NCI-H128 (cell line): ENCODE results near the gene DYRK1A.

Source experiments
- DNase-seq: peaks from one replicate; lab custom pipeline; 2025; ENCODE audit not compliant: unreplicated experiment; lab: John Stamatoyannopoulos, UW

The DYRK1A gene

DNA sequence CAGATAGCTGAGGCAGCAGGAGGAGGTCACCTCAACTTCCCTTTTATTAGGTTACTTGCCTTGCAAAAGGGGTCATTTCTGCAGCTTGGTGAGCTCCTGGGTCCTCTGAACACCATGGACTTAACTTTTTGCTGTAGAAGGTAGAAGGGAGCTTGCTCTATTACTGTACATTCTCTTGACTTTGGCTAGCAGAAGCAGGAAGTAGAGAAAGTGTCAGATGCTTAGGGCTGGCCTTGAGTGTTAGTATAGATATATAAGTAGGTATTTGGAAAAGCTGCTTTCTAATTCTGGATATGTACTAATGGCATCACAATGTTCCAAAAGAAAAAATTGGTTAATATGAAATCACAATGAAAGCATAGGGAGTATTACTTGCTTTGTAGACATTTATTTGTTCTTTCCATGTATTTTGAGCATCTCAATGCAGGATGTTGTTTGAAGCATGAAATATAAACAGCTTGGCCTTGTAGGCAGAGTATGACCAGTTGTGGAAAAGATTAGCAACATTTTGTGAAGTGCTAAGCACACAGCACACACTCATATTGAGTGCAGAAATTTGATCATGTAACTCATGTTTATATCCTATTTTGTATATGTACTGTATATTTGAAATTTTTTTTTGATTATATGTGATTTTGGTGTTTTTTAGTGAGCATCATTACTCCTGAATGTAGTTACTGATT lies 108.8 kb downstream of the DYRK1A start:
- no peak for DNase-seq

DNA sequence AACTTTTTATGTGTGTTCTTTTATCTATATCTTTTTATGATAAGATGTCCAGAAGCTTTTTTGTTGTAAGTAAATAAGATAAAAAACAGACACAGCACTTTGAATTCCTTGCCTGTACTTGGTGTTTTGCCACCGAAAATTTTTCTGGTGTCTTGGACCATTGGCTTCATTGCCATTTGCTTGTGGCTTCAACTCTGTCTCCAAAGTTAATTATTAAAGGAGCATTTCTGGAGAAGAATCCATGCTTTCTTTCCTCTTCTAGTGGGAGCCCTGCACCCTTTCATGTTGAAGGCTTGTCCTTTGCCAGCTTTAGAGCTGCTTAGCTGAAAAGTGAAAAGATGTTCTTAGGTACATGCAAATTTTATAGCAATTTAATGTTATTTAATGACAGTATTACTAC lies 112.2 kb downstream of the DYRK1A start:
- DNase-seq: no peak

DNA sequence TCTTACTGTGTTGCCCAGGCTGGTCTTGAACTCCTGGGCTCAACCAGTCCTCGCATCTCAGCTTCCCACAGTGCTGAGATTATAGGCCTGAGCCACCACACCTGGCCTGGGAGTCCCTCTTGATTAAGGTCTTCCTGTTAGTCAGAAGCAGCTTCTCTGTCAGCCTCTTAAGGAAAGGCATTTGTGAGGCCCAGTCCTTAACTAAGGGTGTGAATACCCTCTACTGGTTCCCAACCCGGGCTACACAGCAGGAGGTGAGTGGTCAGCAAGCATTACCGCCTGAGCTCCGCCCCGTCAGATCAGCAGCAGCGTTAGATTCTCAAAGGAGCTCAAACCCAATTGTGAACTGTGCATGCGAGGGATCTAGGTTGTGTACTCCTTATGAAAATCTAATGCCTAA lies 117.2 kb downstream of the DYRK1A start:
- no peak for DNase-seq

DNA sequence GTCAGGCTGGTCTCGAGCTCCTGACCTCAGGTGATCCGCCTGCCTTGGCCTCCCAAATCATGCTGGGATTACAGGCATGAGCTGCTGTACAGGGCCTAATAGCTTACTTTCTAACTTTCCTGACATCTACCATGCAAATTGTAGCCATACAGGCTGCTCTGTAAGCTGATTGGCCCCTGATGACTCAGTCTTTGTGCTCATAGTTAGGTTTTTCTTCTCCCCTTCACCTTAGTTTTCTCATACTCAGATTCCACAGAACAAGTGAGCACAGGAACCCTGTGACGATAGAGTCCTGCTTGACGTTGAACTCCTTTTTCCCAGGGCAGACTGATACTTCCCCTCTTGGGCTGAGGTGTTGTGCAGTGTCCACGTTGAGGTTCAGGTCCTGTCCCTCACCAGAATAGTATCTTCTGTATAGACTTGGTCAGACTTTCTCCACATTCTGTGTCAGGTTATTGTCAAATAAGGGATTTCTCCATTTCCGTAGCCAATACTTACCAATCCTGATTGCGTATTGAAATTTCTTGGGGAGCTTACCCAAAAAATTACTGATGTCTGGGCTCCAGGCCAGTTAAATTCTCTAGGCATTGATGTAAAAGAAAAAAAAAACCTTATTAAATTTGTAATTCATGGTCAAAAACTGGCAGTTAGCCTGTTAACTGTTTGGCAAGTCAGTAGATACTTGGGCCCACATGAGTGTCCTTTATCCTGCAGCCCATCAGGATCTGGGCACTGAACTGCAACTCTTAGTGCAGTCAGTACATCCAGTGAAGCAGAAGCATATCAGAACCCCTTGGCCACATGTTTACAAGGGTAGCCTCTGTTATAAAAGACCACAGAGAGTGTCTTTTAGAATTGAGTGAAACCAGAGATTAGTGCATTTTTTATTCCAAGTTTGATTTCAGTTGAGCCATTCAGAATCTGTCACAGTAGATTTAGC lies 118.2 kb downstream of the DYRK1A start:
- DNase-seq: no peak

DNA sequence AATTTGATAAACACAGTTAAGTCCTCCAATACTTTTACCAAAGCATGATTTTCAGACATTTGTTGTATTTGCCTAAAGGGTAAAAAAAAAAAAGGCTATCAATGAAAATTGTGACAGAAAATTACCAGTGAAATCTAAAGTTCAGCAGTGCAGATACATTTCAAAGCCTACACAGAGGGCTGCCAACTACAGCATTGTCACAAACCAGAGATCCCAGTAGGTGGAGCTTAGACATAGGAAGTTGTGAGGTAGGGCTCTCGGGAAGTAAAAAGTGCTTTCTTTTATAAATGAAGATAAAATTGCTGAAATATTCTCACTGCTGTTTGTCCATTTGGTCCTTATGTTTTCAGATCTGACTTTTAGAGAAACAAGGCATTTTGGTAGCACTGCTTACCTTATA lies 123.0 kb downstream of the DYRK1A start:
- no peak for DNase-seq

DNA sequence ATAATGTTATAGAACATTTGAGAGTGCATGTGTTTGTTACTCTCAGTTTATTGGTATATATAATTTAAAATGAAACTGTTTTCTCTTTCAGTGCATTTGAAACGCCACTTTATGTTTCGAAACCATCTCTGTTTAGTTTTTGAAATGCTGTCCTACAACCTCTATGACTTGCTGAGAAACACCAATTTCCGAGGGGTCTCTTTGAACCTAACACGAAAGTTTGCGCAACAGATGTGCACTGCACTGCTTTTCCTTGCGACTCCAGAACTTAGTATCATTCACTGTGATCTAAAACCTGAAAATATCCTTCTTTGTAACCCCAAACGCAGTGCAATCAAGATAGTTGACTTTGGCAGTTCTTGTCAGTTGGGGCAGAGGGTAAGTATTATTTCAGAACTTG lies 123.5 kb downstream of the DYRK1A start:
- no peak for DNase-seq

DNA sequence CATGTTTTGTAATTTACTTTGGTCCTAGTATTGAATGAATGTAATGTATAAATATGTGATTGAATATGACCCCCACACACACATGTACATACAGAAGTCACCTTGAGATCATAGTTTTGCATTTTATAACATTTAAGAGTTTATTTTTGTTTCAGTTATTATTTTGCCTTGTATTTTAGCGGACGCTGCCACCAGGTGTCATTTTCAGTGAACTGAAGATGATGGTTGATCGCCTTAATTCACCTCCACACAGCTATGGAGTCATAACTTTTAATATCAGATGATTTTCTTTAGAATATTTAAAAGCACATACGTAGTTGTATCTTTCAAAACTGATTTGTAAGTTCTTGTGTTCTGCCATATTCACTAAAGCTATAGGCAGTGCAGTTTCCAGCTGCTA lies 130.4 kb downstream of the DYRK1A start:
- no peak for DNase-seq

DNA sequence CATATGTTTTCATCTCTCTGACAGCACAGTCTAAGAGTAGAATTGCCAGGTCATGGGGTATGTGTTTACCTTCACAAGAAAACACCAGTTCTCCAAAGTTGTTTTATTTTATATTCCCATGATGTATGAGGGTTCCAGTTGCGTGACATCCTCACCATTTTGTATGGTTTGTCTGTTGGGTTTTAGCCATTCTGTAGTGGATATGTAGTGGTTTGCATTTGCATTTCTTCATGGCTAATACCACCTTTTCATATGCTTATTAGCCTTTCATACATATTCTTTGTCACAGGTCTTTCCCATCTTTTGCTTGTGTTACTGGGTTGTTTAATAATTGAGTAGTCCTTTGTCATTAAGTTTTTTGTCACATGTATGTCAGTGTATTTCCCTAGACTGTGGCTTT lies 132.1 kb downstream of the DYRK1A start:
- DNase-seq: no peak

DNA sequence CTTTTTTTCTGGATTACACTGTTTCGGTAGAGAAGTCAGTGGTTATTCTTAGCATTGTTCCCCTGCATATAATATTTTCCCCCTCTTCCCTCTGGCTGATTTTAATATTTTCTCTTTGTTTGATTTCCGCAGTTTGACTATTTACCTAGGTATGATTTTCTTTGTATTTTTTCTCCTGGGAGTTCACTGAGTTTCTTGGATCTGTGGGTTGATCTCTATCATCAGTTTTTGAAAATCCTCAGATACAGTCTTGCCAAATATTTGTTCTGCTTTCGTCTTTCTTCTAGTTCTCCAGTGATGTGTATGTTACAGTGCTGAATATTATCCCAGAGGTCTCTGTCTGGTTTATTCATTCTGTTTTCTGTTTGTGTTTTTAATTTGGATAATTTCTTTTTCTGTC lies 136.4 kb downstream of the DYRK1A start:
- no peak for DNase-seq

DNA sequence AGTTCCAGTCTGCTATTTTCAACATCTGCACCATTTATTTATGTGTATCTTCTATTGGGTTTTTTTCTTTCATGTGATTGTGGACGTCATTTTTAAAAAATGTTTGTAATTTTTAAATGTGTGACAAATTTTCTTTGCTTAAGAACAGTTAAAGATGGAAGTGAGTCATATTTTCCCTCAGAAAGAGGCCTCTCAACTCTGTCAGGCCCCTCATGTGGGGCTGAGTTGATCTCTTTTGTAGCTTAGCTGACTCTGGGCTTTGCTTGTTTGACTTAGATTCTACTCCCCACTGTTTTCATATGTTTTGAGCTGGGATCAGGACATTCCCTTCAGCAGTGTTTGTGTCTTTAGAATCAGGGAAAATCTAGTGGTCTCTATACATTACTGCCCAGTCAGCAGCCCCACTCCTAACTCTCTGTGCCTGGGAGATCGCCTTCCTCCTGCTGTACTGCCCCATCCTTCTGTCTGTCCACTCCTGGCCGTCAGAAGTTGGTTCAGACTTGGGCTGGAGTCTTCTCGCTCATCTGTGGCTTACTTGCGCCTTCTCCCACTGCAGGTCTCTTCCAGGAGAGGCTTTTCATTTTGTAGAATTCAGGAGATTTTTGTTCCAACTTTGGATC lies 137.4 kb downstream of the DYRK1A start:
- DNase-seq: no peak

DNA sequence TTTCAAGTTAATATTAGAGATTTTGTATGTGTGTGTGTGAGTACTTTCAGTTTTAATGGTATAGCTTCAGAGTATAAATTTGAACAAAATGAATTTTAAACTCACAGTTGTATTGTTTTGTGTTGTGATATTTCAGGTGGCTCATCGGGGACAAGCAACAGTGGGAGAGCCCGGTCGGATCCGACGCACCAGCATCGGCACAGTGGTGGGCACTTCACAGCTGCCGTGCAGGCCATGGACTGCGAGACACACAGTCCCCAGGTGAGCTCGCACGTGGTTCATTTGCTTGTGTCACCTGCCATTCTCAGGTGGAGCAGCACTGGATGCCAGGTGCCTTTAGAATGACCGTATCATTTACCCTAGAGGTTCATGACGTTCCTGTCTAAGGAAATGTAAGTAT lies 139.4 kb downstream of the DYRK1A start:
- no peak for DNase-seq

DNA sequence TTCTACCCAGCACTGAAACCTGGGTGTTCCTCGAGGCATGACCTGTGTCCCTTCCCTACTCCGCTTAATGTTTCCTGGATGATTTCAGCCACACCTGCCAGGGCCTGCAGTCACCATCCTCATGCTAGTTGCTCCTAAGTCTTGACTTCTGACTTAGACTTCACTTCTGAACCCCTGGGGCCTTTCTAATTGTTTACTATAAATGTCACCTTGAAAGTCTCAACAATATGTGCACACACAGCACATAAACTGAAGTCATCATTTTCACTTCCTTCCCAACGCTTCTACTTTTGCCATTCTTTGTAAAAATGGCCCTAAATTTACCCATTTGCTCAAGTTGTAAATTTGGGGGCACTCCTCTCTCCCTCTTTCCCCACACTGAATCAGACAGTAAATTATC lies 141.1 kb downstream of the DYRK1A start:
- DNase-seq: no peak

DNA sequence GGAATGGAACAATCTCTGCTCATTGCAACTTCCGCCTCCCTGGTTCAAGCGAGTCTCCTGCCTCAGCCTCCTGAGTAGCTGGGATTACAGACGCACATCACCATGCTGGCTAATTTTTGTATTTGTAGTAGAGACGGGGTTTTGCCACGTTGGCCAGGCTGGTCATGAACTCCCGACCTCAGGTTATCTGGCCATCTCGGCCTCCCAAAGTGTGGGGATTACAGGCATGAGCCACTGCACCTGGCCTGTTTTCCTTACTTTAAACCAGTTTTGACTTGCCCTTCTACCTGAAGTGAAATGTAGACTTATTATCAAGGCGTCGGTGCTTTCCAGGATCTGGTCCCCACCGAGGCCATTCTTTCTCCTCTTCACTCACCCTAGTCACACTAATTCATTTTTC lies 141.8 kb downstream of the DYRK1A start:
- no peak for DNase-seq

DNA sequence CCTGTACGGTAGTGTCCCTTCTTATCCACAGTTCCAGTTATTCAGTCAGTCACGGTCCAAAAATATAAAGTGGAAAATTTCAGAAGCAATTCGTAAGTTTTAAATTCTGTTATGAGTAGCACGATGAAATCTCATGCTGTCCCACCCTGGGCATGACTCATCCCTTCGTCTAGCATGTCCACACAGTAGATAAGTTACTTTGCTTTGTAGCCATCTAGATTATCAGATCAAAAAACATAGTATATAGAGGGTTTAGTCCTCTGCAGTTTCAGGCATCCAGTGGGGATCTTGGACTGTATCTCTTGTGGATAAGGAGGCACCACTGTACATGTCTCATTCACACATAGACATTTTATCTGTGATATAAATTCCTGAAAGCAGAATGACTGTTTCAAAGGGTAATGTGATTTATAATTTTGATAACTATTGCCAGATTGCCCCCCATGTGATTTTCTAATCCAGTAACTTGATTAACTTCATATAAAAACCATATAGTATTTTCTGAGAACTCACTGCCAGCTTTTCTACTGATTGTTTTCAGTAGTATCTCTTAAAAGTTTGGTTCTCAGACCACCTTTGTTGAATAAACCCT lies 143.3 kb downstream of the DYRK1A start:
- no peak for DNase-seq

DNA sequence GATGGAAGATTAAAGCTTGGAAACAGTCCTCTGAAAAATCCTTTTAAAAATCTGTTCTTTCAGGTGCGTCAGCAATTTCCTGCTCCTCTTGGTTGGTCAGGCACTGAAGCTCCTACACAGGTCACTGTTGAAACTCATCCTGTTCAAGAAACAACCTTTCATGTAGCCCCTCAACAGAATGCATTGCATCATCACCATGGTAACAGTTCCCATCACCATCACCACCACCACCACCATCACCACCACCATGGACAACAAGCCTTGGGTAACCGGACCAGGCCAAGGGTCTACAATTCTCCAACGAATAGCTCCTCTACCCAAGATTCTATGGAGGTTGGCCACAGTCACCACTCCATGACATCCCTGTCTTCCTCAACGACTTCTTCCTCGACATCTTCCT lies 145.3 kb downstream of the DYRK1A start:
- DNase-seq: no peak

DNA sequence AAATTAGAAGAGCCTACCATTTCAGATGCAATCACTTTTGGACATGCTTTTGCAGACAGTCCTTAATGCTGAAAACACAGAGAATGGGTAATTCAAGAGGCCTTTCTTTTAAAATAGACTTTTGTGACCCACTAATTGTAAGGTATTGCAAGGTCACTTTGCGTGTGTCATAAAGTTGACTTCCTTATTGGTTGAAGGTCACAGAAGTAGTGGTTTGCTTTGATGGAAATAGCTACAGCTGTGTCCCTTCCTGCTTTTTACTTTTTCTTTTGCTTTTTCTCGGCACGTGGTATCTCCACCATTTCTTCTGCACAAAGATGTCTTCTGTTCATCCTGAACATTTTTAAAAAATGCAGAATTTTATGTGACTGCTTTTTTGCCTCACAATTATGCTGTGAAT lies 146.8 kb downstream of the DYRK1A start:
- DNase-seq: no peak

DNA sequence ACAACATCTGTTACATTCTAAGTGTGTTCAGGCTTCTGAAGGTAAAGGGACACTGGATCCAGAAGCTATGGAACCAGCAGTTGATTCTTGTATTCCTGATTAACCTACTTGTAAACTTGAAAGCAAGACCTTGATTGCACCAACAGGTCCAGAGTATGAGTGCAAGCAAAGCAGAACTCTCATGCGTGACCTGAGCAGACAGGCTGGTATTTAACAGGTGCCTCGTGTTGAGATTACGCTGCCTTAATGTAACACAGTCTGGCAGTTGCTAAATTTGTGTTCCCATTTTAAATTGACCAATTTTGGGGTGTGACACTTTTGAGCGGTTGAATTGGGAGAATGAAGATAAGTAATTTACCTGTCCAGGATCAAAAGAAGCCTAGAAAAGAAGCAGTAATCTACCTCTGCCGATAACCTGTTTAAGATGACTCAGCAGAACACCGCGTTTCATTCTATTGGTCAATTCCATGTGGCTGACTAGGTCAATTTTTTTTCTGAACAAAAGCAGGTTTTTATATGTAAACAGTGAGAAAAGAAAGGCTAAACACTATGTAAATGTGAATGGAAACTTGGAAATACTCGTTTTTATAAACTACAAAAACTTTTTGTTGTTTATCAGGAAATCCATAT lies 147.6 kb downstream of the DYRK1A start:
- no peak for DNase-seq

DNA sequence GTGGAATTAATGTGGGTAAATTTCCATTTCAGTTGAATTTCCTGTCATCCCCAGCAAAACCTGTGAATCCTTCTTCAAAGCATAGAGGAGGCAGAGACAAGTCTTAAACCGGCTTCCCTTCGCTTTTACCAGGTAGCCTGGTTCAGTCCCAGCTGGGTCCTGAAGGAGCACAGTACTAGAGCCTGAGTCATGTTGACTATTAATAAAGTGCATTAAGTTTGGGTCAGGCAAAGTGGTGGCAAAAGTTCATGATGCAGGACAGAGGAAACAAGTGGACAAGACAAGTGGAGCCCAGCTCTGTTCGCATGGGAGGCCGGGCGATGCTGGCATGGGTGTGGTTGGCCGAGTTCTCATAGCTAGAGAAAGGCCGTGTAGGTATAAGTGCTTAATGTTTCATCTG lies 150.4 kb downstream of the DYRK1A start:
- no peak for DNase-seq

DNA sequence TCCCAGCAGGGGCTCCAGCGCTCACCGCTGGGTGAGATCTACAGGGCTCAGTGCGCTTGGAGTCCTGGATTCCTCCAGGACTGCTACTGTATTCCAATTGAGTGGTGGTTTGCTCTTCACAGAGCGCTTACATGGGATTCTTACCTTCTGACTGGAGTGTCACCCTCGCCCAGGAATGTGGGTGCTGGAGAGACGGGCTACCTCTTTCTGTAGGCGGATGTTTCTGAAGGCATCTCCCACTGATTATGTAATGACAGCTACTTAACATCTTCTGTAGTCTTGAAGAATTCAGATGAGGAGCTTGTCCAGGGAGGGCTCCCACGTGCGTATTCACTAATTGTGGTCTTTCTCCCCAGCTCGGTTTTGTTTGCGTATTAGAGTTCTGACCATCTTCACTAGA lies 154.2 kb downstream of the DYRK1A start:
- no peak for DNase-seq

DNA sequence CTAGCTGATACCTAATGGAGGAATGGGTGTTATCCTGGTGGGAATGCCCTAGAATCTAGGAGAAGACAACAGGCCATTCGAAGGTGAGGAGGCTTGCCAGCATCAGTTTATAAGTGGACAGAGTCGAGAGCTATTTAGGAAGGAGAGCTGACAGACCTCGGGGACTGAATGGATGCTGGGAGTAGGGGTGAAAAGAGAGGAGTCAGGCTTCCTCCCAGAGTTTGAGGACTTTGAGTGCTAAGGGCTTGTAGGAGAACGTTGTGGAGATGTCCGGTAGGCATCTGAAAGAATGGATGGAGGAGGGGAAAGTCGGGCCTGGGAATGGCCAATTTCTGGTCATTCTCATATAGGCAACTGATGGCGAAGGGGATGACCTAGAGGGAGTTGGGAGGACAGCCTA lies 155.1 kb downstream of the DYRK1A start:
- DNase-seq: no peak

DNA sequence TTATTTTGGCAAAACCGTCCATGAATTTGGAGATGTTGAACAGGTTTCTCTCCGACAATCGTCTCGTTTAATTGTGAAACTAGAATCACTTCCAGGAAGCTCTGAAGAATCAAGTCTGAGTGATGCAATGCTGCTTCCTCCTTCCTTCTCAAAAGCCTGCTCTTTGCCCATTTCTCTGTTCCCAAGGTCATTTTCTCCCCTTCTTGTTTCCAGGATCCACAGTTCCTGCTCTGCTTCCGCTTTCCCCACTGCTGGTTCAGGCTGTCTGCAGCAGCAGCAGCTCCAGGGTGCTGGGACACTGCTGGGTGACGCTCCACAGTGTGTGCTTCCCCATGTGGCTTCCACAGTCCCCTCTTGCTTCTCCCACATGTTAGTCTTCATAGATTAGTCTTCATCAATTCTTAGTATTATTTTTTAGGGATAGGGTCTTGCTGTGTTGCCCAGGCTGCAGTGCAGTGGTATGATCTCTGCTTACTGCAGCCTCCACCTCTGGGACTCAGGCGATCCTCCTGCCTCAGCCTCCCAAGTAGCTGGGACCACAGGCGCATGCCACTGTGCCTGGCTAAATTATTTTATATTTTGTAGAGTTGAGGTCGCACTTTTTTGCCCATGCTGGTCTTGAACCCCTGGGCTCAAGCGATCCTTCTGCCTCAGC lies 156.2 kb downstream of the DYRK1A start:
- DNase-seq: no peak
